Measurements from ENCODE around the gene BARHL1.

The BARHL1 gene

GRCh38 chr9:132575005-132575609 lies 7.3 kb upstream of the BARHL1 start:
- Mint-ChIP-seq H3K9me3 (no peaks in the 10 kb centered on the region), H3K4me3 (no peak overlapping the region), H3K36me3 (no peaks in the 10 kb centered on the region), H3K4me1 (no peaks in the 10 kb centered on the region), H3K27ac (no peak overlapping the region), H3K27me3 (peaks cover 43% of the 10 kb centered on the region)

- H3K36me3 Mint-ChIP-seq: no peaks in the 10 kb centered on the region
- H3K9me3 Mint-ChIP-seq: no peaks in the 10 kb centered on the region
- H3K27me3 Mint-ChIP-seq: peaks cover 44% of the 10 kb centered on the region
- no peaks in the 10 kb centered on the region for H3K4me1 Mint-ChIP-seq
- H3K27ac Mint-ChIP-seq: no peak overlapping the region
- no peak overlapping the region for H3K4me3 Mint-ChIP-seq
Observed at GRCh38 chr9:132575811-132576210, 6.6 kb upstream of the BARHL1 start.

GRCh38 chr9:132577119-132577518 lies 5.3 kb upstream of the BARHL1 start:
- Mint-ChIP-seq H3K4me1 (peaks cover 9% of the 10 kb centered on the region), H3K36me3 (peaks cover 2% of the 10 kb centered on the region), H3K27ac (no peak overlapping the region), H3K27me3 (peaks cover 50% of the 10 kb centered on the region), H3K4me3 (no peak overlapping the region), H3K9me3 (no peaks in the 10 kb centered on the region)

- H3K9me3 Mint-ChIP-seq: no peaks in the 10 kb centered on the region
- no peak overlapping the region for H3K4me3 Mint-ChIP-seq
- peaks cover 56% of the 10 kb centered on the region for H3K27me3 Mint-ChIP-seq
- peaks cover 2% of the 10 kb centered on the region for H3K36me3 Mint-ChIP-seq
- H3K4me1 Mint-ChIP-seq: peaks cover 9% of the 10 kb centered on the region
- no peak overlapping the region for H3K27ac Mint-ChIP-seq
Observed at GRCh38 chr9:132578367-132578932, 4.0 kb upstream of the BARHL1 start.

- Mint-ChIP-seq H3K9me3 (no peaks in the 10 kb centered on the region), H3K36me3 (peaks cover 2% of the 10 kb centered on the region), H3K4me1 (peaks cover 9% of the 10 kb centered on the region)
Observed at GRCh38 chr9:132579427-132579798, 3.0 kb upstream of the BARHL1 start.

GRCh38 chr9:132582786-132583583 lies 579 bp downstream of the BARHL1 start:
- Mint-ChIP-seq H3K9me3 (no peaks in the 10 kb centered on the region), H3K27me3 (peaks cover 53% of the 10 kb centered on the region), H3K27ac (no peak overlapping the region), H3K4me1 (peaks cover 13% of the 10 kb centered on the region), H3K36me3 (peaks cover 2% of the 10 kb centered on the region), H3K4me3 (no peak overlapping the region)

More at GRCh38 chr9:132579427-132579798, 3.0 kb upstream of the BARHL1 start:
- Mint-ChIP-seq H3K4me3 (no peak overlapping the region), H3K27ac (no peak overlapping the region), H3K27me3 (peaks cover 59% of the 10 kb centered on the region)

GRCh38 chr9:132583584-132584304 lies 1.3 kb downstream of the BARHL1 start:
- Mint-ChIP-seq H3K36me3 (peaks cover 2% of the 10 kb centered on the region), H3K27ac (no peak overlapping the region), H3K4me3 (no peak overlapping the region), H3K27me3 (peaks cover 51% of the 10 kb centered on the region), H3K9me3 (no peaks in the 10 kb centered on the region), H3K4me1 (peaks cover 13% of the 10 kb centered on the region)

GRCh38 chr9:132584601-132585560 lies 2.5 kb downstream of the BARHL1 start:
- no peak overlapping the region for H3K4me3 Mint-ChIP-seq
- H3K9me3 Mint-ChIP-seq: no peaks in the 10 kb centered on the region
- peaks cover 2% of the 10 kb centered on the region for H3K36me3 Mint-ChIP-seq
- H3K4me1 Mint-ChIP-seq: peaks cover 13% of the 10 kb centered on the region
- peaks cover 49% of the 10 kb centered on the region for H3K27me3 Mint-ChIP-seq
- no peak overlapping the region for H3K27ac Mint-ChIP-seq

- peaks cover 12% of the 10 kb centered on the region for H3K4me1 Mint-ChIP-seq
- H3K4me3 Mint-ChIP-seq: no peak overlapping the region
- peaks cover 2% of the 10 kb centered on the region for H3K36me3 Mint-ChIP-seq
- no peaks in the 10 kb centered on the region for H3K9me3 Mint-ChIP-seq
- peak overlapping the region; percentile 84 for H3K27ac Mint-ChIP-seq
- peaks cover 45% of the 10 kb centered on the region for H3K27me3 Mint-ChIP-seq
Observed at GRCh38 chr9:132585954-132586829, 3.8 kb downstream of the BARHL1 start.

GRCh38 chr9:132586830-132587591 lies 4.6 kb downstream of the BARHL1 start:
- Mint-ChIP-seq H3K4me3 (no peak overlapping the region), H3K9me3 (no peaks in the 10 kb centered on the region), H3K36me3 (no peaks in the 10 kb centered on the region), H3K27ac (no peak overlapping the region), H3K27me3 (peaks cover 46% of the 10 kb centered on the region), H3K4me1 (peaks cover 8% of the 10 kb centered on the region)

- H3K4me1 Mint-ChIP-seq: peaks cover 11% of the 10 kb centered on the region
- no peak overlapping the region for H3K27ac Mint-ChIP-seq
- H3K27me3 Mint-ChIP-seq: peaks cover 50% of the 10 kb centered on the region
- no peak overlapping the region for H3K4me3 Mint-ChIP-seq
- H3K9me3 Mint-ChIP-seq: no peaks in the 10 kb centered on the region
- H3K36me3 Mint-ChIP-seq: no peaks in the 10 kb centered on the region
Observed at GRCh38 chr9:132587592-132587955, 5.2 kb downstream of the BARHL1 start.

GRCh38 chr9:132588098-132588497 lies 5.7 kb downstream of the BARHL1 start:
- Mint-ChIP-seq H3K27ac (peak overlapping the region; percentile 68), H3K27me3 (peaks cover 47% of the 10 kb centered on the region), H3K9me3 (no peaks in the 10 kb centered on the region), H3K36me3 (no peaks in the 10 kb centered on the region), H3K4me3 (no peak overlapping the region), H3K4me1 (peaks cover 11% of the 10 kb centered on the region)

GRCh38 chr9:132588501-132589147 lies 6.2 kb downstream of the BARHL1 start:
- peak overlapping the region; percentile 68 for H3K27ac Mint-ChIP-seq
- peaks cover 4% of the 10 kb centered on the region for H3K36me3 Mint-ChIP-seq
- peaks cover 11% of the 10 kb centered on the region for H3K4me1 Mint-ChIP-seq
- no peaks in the 10 kb centered on the region for H3K9me3 Mint-ChIP-seq
- H3K4me3 Mint-ChIP-seq: no peak overlapping the region
- peaks cover 42% of the 10 kb centered on the region for H3K27me3 Mint-ChIP-seq
